Measurements from ENCODE around the gene RBMS3. TPM values are rescaled to one million over a fixed set of nuclear protein-coding genes. Genes with fewer than 3 reads are reported as not detected.
A peak's percentile ranks its signal among the peaks of the same experiment; 100 is the strongest.
"Not testable (repeated sequence)": the region's sequence is repeated elsewhere in the genome, so short reads cannot be mapped to it uniquely, and the experiment has no call there.

Gene RBMS3
- total RNA-seq, 4 donors from 2014 or later: 116 to 171 (median 152) TPM

DNA sequence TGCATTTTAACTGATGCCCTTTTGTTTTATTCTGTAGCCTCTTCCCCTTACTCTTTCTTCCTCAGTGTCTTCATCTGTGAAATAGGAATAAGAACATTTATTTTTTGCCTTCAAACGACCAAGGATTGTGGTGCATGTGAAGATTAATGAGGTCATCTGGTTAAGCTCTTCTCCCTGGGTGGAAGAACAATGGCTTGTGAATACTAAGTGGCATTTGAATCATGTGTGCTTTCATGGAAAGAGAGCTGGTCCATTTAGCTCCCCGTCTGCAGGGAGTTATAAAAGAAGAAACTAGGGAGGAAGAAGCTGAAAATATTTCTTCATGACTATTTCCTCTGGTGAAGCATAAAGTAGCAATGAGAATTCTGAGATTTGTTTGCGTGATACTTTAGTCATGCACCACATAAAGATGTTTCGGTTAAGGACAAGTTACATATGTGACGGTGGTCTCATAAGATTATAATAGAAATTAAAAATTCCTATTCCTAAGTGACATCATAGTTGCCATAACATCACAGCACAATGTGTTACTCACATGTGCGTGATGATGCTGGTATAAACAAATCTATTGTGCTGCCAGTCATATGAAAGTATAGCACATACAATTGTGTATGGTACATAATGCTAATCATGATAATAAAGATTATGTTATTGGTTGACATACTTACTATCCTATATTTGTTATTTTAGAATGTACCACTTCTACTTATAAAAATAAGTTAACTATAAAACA lies 374.3 kb downstream of the RBMS3 start:
- Histone ChIP-seq H3K36me3 (no peaks in the 10 kb centered on the region), H3K4me3 (replicated peaks in 1 of 3) (no peak overlapping the region), H3K27me3 (no peaks in the 10 kb centered on the region), H3K9me3 (no peaks in the 10 kb centered on the region), H3K4me1 (peaks cover 0 to 5% of the 10 kb centered on the region in 2 donors), H3K27ac (no peak overlapping the region)
- DNase-seq: no peak
- intact Hi-C loops (cut with DNase I): no loop called here
- WGBS, 2 donors: 78 to 85% methylated on average over 6 of the region's 6 CpGs
- no peak for TF ChIP-seq POLR2A (IDR thresholded peaks at IDR 0.05)
- TF ChIP-seq, protein P1, sequence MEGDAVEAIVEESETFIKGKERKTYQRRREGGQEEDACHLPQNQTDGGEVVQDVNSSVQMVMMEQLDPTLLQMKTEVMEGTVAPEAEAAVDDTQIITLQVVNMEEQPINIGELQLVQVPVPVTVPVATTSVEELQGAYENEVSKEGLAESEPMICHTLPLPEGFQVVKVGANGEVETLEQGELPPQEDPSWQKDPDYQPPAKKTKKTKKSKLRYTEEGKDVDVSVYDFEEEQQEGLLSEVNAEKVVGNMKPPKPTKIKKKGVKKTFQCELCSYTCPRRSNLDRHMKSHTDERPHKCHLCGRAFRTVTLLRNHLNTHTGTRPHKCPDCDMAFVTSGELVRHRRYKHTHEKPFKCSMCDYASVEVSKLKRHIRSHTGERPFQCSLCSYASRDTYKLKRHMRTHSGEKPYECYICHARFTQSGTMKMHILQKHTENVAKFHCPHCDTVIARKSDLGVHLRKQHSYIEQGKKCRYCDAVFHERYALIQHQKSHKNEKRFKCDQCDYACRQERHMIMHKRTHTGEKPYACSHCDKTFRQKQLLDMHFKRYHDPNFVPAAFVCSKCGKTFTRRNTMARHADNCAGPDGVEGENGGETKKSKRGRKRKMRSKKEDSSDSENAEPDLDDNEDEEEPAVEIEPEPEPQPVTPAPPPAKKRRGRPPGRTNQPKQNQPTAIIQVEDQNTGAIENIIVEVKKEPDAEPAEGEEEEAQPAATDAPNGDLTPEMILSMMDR (IDR thresholded peaks at IDR 0.05): no peak

DNA sequence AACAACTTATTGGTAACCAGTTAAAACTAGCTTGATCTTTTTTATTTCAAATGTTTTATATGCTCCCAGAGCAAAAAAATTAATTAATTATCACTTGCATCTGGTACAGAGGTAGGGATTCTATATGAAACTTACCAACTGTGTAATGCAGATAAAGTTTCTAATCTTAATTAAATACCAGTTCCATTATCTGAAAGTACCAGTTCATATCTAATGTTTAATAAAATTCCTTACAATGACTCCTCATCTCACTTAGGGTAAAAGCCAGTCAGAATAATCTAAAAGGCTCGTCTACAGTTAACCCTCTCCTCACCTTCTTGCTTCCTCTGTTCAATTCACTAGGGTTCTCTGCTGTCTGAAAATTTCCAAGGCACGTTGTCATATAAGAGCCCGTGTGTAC lies 384.8 kb downstream of the RBMS3 start:
- WGBS, 2 donors: 89% methylated on average over 3 of the region's 3 CpGs
- H3K27ac ChIP-seq: no peak overlapping the region
- H3K9me3 ChIP-seq: no peaks in the 10 kb centered on the region
- DNase-seq: no peak
- TF ChIP-seq, protein P1 (IDR thresholded peaks at IDR 0.05): no peak
- TF ChIP-seq POLR2A (IDR thresholded peaks at IDR 0.05): no peak
- no peaks in the 10 kb centered on the region for H3K27me3 ChIP-seq
- intact Hi-C loops (cut with DNase I): no loop called here
- H3K4me3 ChIP-seq (replicated peaks in 1 of 3): no peak overlapping the region
- H3K36me3 ChIP-seq: no peaks in the 10 kb centered on the region
- H3K4me1 ChIP-seq: peaks cover 26 to 27% of the 10 kb centered on the region in 2 donors

DNA sequence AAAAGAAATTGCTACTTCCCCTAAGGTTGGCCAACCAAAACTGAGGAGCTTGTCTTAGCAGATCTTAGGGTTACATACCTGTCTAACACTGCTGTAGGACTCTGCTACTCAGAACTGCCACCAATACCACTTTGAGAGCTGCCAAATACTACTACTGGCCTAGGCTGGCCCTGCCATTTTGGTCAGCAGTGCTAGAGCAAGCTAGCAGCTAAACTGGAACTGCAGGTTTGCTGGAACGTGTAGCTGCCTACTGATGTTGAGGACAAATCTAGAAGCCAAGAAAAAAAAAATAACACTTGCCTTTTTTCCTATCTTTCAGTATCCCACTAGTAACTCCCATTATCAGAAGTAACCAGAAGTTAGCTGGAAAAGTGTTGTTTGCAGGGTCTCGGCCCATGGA lies 387.4 kb downstream of the RBMS3 start:
- WGBS, 2 donors: 83 to 96% methylated on average over 2 of the region's 2 CpGs
- intact Hi-C loops (cut with DNase I): no loop called here
- Histone ChIP-seq H3K27ac (no peak overlapping the region), H3K27me3 (no peaks in the 10 kb centered on the region), H3K4me1 (peaks cover 29 to 30% of the 10 kb centered on the region in 2 donors), H3K4me3 (replicated peaks in 1 of 3) (no peak overlapping the region), H3K9me3 (no peaks in the 10 kb centered on the region), H3K36me3 (no peaks in the 10 kb centered on the region)
- TF ChIP-seq, protein P1 (IDR thresholded peaks at IDR 0.05): no peak
- TF ChIP-seq POLR2A (IDR thresholded peaks at IDR 0.05): no peak
- DNase-seq: peak in 1 of 2 donors; percentile 54

DNA sequence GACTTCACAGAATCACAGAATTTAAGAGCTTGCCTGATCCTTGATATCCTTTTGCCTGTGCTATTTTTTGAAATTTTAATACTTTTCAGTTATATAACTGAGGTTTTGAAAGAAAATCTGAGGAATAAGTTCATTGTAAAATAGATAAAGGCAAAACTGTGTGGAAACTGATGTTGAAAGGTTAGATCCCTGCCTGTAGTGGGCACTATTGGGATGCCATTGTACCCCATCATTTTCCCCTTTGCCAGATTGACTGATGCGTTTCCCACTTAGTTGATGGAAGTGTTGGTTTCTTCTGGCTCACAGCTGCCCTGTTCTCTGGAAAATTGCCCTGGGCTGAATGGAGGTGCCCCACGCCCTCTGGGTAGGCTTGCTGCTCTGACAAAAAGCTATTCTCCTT lies 387.9 kb downstream of the RBMS3 start:
- intact Hi-C loops (cut with DNase I): no loop called here
- DNase-seq: no peak
- Histone ChIP-seq H3K4me1 (peaks cover 29 to 30% of the 10 kb centered on the region in 2 donors), H3K36me3 (no peaks in the 10 kb centered on the region), H3K27ac (peak overlapping the region in 2 of 3 donors; percentile 31 to 48), H3K9me3 (no peaks in the 10 kb centered on the region), H3K27me3 (no peaks in the 10 kb centered on the region), H3K4me3 (replicated peaks in 1 of 3) (no peak overlapping the region)
- 95 to 100% methylated on average over 2 of the region's 2 CpGs for WGBS, 2 donors
- TF ChIP-seq, protein P1 (IDR thresholded peaks at IDR 0.05): no peak
- TF ChIP-seq POLR2A (IDR thresholded peaks at IDR 0.05): no peak

DNA sequence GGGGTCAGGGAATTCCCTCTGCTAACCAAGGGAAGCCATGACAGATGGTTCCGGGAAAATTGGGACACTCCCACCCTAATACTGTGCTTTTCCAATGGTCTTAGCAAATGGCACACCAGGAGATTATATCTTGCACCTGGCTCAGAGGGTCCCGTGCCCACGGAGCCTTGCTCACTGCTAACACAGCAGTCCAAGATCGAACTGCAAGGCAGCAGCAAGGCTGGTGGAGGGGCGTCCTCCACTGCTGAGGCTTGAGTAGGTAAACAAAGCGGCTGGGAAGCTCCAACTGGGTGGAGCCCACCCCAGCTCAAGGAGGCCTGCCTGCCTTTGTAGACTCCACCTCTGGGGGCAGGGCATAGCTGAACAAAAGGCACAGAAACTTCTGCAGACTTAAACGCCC lies 389.6 kb downstream of the RBMS3 start:
- peaks cover 29 to 30% of the 10 kb centered on the region in 2 donors for H3K4me1 ChIP-seq
- H3K4me3 ChIP-seq (replicated peaks in 1 of 3); intact Hi-C loops (cut with DNase I); H3K27me3 ChIP-seq; DNase-seq; H3K9me3 ChIP-seq; H3K36me3 ChIP-seq: not testable (repeated sequence)
- WGBS, 2 donors: 91 to 99% methylated on average over 7 of the region's 7 CpGs
- peak overlapping the region in 2 of 3 donors; percentile 41 to 56 for H3K27ac ChIP-seq

All from thyroid gland (tissue), 4 donors.